Astrocyte of the cerebellum (primary cell): Measurements from ENCODE around the gene EGR1.
"Not testable (repeated sequence)": the region's sequence is repeated elsewhere in the genome, so short reads cannot be mapped to it uniquely, and the experiment has no call there.

ENCODE experiments used
- DNase-seq: peaks from one replicate; pipeline ENCODE4 v3.0.0-alpha.2; 2011; ENCODE audit warnings: low read depth
- H3K4me3 ChIP-seq: 2 replicates; pipeline ENCODE4 v1.5.1; 2011; ENCODE audit warnings: mild to moderate bottlenecking, low read depth, low read length, moderate library complexity
- in situ Hi-C: cut with HindIII; loops from 2 replicates; pipeline ENCODE4 v1.10.0; 2017; ENCODE audit warnings: low sequenced_read_pairs
- TF ChIP-seq, protein P1 (sequence below): IDR thresholded peaks from 2 replicates; pipeline ENCODE4 v1.5.1; 2012; ENCODE audit warnings: low read length, low read depth, moderate library complexity, mild to moderate bottlenecking; ENCODE audit errors: missing control alignments

EGR1 gene

DNA sequence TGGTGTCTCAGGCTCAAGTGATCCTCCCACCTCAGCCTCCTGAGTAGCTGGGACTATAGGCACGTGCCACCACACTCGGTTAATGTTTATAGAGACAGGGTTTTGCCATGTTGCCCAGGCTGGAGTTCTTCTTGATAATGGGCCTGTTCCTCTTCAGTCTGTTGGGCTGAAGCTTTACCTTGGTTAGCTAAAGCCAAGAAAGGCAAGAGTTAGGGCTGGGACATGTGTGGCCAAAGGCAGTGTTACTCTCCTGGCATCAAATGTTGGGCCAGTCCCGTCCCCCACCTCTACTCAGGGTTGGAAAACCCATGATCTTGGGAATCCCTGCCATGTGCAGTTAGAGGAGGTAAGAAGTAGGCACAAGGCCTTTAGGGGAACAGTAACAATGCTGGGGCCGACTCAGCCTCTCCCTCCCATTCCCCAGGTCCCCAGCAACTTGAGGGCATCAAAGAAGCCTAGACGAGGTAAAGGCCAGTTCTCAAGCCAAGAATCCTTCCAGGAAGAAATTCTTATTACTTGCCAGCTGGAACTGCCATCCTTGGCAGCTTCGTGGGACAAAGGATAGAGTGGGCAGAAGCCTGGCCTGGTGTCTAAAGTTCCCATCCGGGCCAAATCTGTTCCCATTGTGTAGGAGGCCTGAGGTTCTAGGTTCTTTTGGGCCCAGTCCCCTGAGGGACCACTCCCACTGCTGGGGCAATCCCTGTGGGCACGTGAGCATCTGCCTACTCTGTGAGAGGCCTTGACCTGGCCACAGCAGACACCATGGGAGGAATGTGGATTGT lies 4.5 kb downstream of the EGR1 start:
- in situ Hi-C loops: no loop called here
- peak; percentile 89 for DNase-seq
- TF ChIP-seq, protein P1, sequence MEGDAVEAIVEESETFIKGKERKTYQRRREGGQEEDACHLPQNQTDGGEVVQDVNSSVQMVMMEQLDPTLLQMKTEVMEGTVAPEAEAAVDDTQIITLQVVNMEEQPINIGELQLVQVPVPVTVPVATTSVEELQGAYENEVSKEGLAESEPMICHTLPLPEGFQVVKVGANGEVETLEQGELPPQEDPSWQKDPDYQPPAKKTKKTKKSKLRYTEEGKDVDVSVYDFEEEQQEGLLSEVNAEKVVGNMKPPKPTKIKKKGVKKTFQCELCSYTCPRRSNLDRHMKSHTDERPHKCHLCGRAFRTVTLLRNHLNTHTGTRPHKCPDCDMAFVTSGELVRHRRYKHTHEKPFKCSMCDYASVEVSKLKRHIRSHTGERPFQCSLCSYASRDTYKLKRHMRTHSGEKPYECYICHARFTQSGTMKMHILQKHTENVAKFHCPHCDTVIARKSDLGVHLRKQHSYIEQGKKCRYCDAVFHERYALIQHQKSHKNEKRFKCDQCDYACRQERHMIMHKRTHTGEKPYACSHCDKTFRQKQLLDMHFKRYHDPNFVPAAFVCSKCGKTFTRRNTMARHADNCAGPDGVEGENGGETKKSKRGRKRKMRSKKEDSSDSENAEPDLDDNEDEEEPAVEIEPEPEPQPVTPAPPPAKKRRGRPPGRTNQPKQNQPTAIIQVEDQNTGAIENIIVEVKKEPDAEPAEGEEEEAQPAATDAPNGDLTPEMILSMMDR: no peak
- H3K4me3 ChIP-seq: no peak overlapping the region

DNA sequence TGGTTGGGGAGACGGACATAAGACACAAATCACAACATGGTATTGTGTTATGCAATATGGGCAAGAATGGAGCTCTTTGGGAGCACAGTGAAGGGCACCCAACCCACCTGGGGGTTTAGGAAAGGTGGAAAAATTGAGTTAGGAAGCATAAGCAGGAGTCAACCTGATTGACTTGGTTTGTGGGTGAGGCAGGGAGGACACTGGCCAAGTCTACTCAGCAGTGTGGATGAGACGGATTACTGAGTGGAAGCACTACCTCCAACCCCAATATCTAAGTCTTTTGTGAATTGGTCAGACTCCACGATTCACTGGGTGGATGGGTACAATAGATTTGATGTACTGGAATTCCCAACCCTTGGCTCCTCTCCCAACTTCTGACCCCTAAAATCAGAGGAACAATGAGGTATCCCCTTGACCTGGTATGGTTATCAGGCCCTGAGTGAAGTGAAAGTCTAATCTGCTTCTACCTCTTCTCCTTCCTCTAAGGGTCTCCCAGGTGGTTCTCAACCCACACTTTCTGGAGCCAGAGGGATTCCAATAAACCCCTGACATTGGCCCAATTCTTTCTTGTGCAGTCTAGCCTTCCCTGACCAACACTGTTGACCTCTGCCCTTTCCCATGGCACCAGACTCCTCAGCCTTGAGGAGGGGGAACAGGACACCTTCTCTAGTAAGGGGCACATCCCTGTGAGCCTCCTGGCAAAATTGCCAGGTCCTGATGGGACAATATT lies 5.2 kb downstream of the EGR1 start:
- no peak overlapping the region for H3K4me3 ChIP-seq
- DNase-seq: no peak
- in situ Hi-C loops: no loop called here
- TF ChIP-seq, protein P1: no peak

DNA sequence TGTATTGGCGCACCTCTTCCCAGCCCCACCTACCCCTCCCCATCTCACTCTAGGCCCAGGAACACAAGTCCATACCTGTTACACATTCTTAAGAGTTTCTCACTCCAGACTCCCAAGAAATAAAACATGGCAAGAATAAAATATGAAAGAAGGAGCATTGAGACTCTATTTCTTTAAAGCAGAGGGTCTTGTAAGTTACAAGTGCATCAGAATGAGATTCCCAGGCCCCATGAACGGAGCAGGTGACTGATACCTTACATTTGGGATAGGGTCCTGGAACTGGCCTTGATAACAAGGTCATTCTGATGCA lies 5.7 kb downstream of the EGR1 start:
- no peak overlapping the region for H3K4me3 ChIP-seq
- in situ Hi-C loops: no loop called here
- DNase-seq: no peak
- TF ChIP-seq, protein P1: no peak

DNA sequence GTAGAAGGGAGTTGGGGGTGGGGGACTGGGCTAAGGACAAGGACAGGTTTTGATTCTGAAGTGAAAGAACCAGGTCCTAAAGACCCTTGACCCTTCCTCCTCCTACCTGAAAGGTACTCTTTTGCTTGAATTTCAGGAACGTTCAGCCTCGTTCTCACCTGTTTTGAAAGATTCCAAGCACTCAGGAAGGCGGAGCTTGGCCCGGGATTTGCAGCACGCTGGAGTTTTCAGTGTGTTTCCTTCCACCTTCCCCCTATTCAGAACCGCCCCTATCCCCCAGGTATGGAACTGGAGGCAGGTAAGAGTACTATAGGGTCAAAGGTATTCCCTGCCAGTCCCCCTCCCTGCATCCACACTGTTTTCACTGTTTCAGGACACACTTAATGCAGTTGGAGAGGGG lies 7.1 kb downstream of the EGR1 start:
- TF ChIP-seq, protein P1: no peak
- in situ Hi-C loops: no loop called here
- H3K4me3 ChIP-seq: no peak overlapping the region
- no peak for DNase-seq

DNA sequence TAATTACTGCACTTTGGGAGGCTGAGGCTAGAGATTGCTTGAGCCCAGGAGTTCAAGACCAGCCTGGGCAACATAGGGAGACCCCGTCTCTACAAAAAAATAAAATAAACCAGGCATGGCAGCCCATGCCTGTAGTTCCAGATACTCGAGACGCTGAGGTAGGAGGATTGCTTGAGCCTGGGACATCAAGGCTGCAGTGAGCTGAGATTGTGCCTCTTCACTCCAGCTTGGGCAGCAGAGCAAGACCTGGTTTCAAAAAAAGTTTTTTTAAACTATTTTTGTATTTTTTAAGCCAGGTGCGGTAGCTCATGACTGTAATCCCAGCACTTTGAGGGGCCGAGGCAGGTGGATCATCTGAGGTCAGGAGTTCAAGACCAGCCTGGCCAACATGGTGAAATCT lies 7.9 kb downstream of the EGR1 start:
- in situ Hi-C loops, DNase-seq: not testable (repeated sequence)

DNA sequence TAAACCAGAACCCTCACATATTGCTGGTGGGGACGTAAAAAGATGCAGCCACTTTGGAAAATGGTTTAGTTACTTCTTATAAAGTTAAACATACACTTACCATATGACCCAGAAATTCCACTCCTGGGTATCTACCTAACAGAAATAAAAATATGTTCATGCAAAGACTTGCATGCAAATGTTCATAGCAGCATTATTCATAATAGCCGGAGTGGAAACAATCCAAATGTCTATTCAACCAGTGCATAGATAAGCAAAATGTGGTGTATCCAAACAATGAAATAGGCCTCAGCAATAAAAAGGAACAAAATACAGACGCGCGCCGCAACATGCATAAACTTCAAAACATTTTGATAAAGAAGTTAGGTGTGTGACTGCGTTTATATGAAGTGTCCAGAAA lies 11.6 kb downstream of the EGR1 start:
- in situ Hi-C loops: no loop called here
- DNase-seq: no peak
- no peak overlapping the region for H3K4me3 ChIP-seq
- TF ChIP-seq, protein P1: no peak

More for the DNA sequence above, 7.9 kb downstream of the EGR1 start:
- not testable (repeated sequence) for H3K4me3 ChIP-seq

DNA sequence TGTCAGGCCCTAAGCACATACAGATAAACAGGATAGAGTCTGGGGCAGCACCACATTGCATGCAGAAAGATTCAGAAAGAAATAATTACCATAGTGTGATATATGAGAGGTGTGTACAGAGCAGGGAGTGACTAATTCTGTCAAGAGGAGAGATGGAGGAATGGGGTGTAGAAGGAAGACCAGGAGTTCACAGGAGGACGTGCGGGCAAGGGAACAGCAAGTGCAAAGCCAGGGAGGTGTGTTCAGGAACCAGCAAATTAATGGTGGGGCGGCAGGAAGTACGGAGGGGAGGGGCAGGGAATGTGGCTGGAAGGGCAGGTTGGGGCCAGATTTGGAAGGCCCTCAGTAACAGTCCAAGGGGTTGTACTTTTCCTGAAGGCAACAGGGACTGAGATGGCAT lies 17.4 kb downstream of the EGR1 start:
- in situ Hi-C loops: no loop called here
- no peak overlapping the region for H3K4me3 ChIP-seq
- TF ChIP-seq, protein P1: no peak
- DNase-seq: no peak
